GM18526 (cell line): Measurements from ENCODE around the gene ZNF827.

ENCODE experiments used
- POLR2A ChIP-seq: IDR thresholded peaks from 3 replicates; pipeline ENCODE4 v1.6.1; 2011; ENCODE audit not compliant: insufficient read length; ENCODE audit errors: extremely low read depth

The ZNF827 gene

GRCh38 chr4:145937971-145938611, 532 bp downstream of the ZNF827 start:
- no peak for TF ChIP-seq POLR2A

GRCh38 chr4:145936997-145937901, 1.4 kb downstream of the ZNF827 start:
- peak; percentile 31 for TF ChIP-seq POLR2A

- peak; percentile 35 for TF ChIP-seq POLR2A
Measured at GRCh38 chr4:145936142-145936996, 2.3 kb downstream of the ZNF827 start.

GRCh38 chr4:145935253-145936141, 3.1 kb downstream of the ZNF827 start:
- peak; percentile 18 for TF ChIP-seq POLR2A

- no peak for TF ChIP-seq POLR2A
Measured at GRCh38 chr4:145934434-145935047, 4.1 kb downstream of the ZNF827 start.

GRCh38 chr4:145933134-145933533, 5.5 kb downstream of the ZNF827 start:
- no peak for TF ChIP-seq POLR2A

GRCh38 chr4:145931403-145931802, 7.2 kb downstream of the ZNF827 start:
- no peak for TF ChIP-seq POLR2A

- no peak for TF ChIP-seq POLR2A
Measured at GRCh38 chr4:145930592-145930991, 8.0 kb downstream of the ZNF827 start.

GRCh38 chr4:145929415-145930178, 9.0 kb downstream of the ZNF827 start:
- TF ChIP-seq POLR2A, result no peak

- TF ChIP-seq POLR2A, result no peak
Measured at GRCh38 chr4:145928748-145929147, 9.9 kb downstream of the ZNF827 start.

GRCh38 chr4:145927030-145927429, 11.6 kb downstream of the ZNF827 start:
- TF ChIP-seq POLR2A, result no peak

- TF ChIP-seq POLR2A, result no peak
Measured at GRCh38 chr4:145921231-145921630, 17.4 kb downstream of the ZNF827 start.

GRCh38 chr4:145920205-145920604, 18.4 kb downstream of the ZNF827 start:
- TF ChIP-seq POLR2A, result no peak

- no peak for TF ChIP-seq POLR2A
Measured at GRCh38 chr4:145912376-145912775, 26.2 kb downstream of the ZNF827 start.

- TF ChIP-seq POLR2A, result no peak
Measured at GRCh38 chr4:145909773-145910172, 28.9 kb downstream of the ZNF827 start.
